Ovary (tissue), 9 donors: ENCODE results near the gene C16orf96. TPM values are rescaled to one million over a fixed set of nuclear protein-coding genes. Genes with fewer than 3 reads are reported as not detected.
A peak's percentile ranks its signal among the peaks of the same experiment; 100 is the strongest.

Source experiments
- DNase-seq, 5 donors: peaks; one replicate each; pipeline ENCODE4 v3.0.0-alpha.2; 2019 to 2020
- H3K27ac ChIP-seq, 2 donors: fragments of 200-600 bp; one replicate each; pipeline versions ENCODE4 v1.5.1 to v1.8.0; 2019 to 2022
- H3K27me3 ChIP-seq: fragments of 200-600 bp; one replicate; pipeline ENCODE4 v1.8.0; 2022
- H3K36me3 ChIP-seq: fragments of 200-600 bp; sonication (generic); one replicate; pipeline ENCODE4 v1.5.1; 2019
- H3K4me1 ChIP-seq: one replicate; pipeline ENCODE4 v1.8.1; 2013; ENCODE audit warnings: mild to moderate bottlenecking, moderate library complexity; ENCODE audit not compliant: insufficient read depth
- H3K4me3 ChIP-seq: fragments of 200-600 bp; sonication (generic); one replicate; pipeline ENCODE4 v1.5.1; 2017
- H3K9me3 ChIP-seq, 2 donors: fragments of 200-600 bp in 1 of 2; sonication (generic) in 1 of 2; one replicate each; pipeline versions ENCODE4 v1.5.1 to v1.8.1; 2013 to 2019; ENCODE audit warnings: mild to moderate bottlenecking in 1 of 2, moderate library complexity in 1 of 2
- EP300 ChIP-seq: sonication (generic); formaldehyde crosslinking; IDR thresholded peaks from one replicate; pipeline ENCODE4 v1.6.1; 2017; ENCODE audit warnings: antibody characterized with exemption
- POLR2A ChIP-seq: fragments of 450-650 bp; IDR thresholded peaks from one replicate; pipeline ENCODE4 v1.6.1; 2017; ENCODE audit warnings: antibody characterized with exemption, mild to moderate bottlenecking, moderate library complexity
- WGBS, 3 donors: extraction: QIAGEN DNeasy Blood & Tissue Kit in 1 of 3; methylation state at CpG; one replicate each; pipeline versions ENCODE4 v1.1.5 to v1.1.7; 2013 to 2017; 5-methylcytosine and 5-hydroxymethylcytosine counted together
- intact Hi-C, 4 donors: fragments of 100-400 bp; cut with DNase I; formaldehyde crosslinking; loops; one replicate each; pipeline versions ENCODE4 v1.11.0 to v1.15.1; 2022 to 2023
- polyA plus RNA-seq, 2 donors: library from polyadenylated mRNA; stranded (reverse); fragments of 200-250 nt in 1 of 2; fragments of 350-450 nt in 1 of 2; fragmentation: Illumina TruSeq in 1 of 2; extraction: RNeasy Lipid Tissue Mini Kit (QIAGEN cat#74804) in 1 of 2; gene quantifications; one replicate each; pipeline ENCODE4 v1.2.3, GENCODE V29; 2013 to 2014
- total RNA-seq, 7 donors: library from RNA; depleted of rRNA in 2 of 7; stranded (reverse); fragments of >200 nt in 2 of 7; fragmentation: NEBNext Ultra II Directional in 3 of 7; extraction: Animal tissue kit (Norgen Biotek cat#: 25700) in 3 of 7; gene quantifications; one replicate each; pipeline versions ENCODE4 v1.1.0 to v1.2.4, GENCODE V29; 2016 to 2023
- TF ChIP-seq, protein P1 (sequence below), 3 donors: fragments of 450-650 bp in 2 of 3; fragments of 200-600 bp in 1 of 3; IDR thresholded peaks; one replicate each; pipeline versions ENCODE4 v1.5.1 to v1.8.0; 2016 to 2022; ENCODE audit warnings: antibody characterized with exemption in 3 of 3, mild to moderate bottlenecking in 1 of 3
- donor health status: DM: no; HTN: no; CAD: no; lungs with moderate emphysema.
- donor health status: DM: no; HTN: no; CAD: no.
- donor health status: Bipolar disorder and iron deficiency.
- donor health status: DM: yes; HTN: yes; CAD: no.
- donor health status: DM: no; HTN: no; CAD: no.
- donor health status: DM: yes; HTN: yes; CAD: no.

The C16orf96 gene
- total and polyA plus RNA-seq, 9 donors, result 0.07 to 0.30 (median 0.12) TPM

GRCh38 chr16:4624015-4624826 lies 68.1 kb downstream of the C16orf96 start, which contains the start of gene MGRN1:
Gene MGRN1 (plus strand): TSS chr16:4624826. CDS start chr16:4624961, 135 bp downstream.
- intact Hi-C loops, result no loop called here
- DNase-seq, result peak; percentile 93 to 95 (median 95)
- Histone ChIP-seq H3K4me1 (peaks cover 13% of the 10 kb centered on the region), H3K36me3 (no peaks in the 10 kb centered on the region), H3K9me3 (no peaks in the 10 kb centered on the region), H3K27ac (peak within 1 kb of the TSS; percentile 72 to 89), H3K4me3 (peak within 1 kb of the TSS; percentile 67), H3K27me3 (no peaks in the 10 kb centered on the region)
- TF ChIP-seq EP300 (no peak), POLR2A (no peak)
- TF ChIP-seq, protein P1, sequence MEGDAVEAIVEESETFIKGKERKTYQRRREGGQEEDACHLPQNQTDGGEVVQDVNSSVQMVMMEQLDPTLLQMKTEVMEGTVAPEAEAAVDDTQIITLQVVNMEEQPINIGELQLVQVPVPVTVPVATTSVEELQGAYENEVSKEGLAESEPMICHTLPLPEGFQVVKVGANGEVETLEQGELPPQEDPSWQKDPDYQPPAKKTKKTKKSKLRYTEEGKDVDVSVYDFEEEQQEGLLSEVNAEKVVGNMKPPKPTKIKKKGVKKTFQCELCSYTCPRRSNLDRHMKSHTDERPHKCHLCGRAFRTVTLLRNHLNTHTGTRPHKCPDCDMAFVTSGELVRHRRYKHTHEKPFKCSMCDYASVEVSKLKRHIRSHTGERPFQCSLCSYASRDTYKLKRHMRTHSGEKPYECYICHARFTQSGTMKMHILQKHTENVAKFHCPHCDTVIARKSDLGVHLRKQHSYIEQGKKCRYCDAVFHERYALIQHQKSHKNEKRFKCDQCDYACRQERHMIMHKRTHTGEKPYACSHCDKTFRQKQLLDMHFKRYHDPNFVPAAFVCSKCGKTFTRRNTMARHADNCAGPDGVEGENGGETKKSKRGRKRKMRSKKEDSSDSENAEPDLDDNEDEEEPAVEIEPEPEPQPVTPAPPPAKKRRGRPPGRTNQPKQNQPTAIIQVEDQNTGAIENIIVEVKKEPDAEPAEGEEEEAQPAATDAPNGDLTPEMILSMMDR (IDR thresholded peaks at IDR 0.05), result peak; percentile 83 to 88 (median 83)
- WGBS, 3 donors, result 5 to 7% (median 6%) methylated on average over 36 to 42 of the region's 42 CpGs

GRCh38 chr16:4624827-4625559 lies 68.9 kb downstream of the C16orf96 start:
- intact Hi-C loops, result no loop called here
- Histone ChIP-seq H3K4me3 (peak overlapping the region; percentile 67), H3K27ac (peak overlapping the region; percentile 72 to 89), H3K27me3 (no peaks in the 10 kb centered on the region), H3K9me3 (no peaks in the 10 kb centered on the region), H3K4me1 (peaks cover 13% of the 10 kb centered on the region), H3K36me3 (no peaks in the 10 kb centered on the region)
- WGBS, 3 donors, result 0 to 1% (median 1%) methylated on average over 36 to 80 of the region's 80 CpGs
- DNase-seq, result peak; percentile 60 to 78 (median 72)
- TF ChIP-seq EP300 (no peak), POLR2A (peak; percentile 88)
- TF ChIP-seq, protein P1 (IDR thresholded peaks at IDR 0.05), result no peak

DNA sequence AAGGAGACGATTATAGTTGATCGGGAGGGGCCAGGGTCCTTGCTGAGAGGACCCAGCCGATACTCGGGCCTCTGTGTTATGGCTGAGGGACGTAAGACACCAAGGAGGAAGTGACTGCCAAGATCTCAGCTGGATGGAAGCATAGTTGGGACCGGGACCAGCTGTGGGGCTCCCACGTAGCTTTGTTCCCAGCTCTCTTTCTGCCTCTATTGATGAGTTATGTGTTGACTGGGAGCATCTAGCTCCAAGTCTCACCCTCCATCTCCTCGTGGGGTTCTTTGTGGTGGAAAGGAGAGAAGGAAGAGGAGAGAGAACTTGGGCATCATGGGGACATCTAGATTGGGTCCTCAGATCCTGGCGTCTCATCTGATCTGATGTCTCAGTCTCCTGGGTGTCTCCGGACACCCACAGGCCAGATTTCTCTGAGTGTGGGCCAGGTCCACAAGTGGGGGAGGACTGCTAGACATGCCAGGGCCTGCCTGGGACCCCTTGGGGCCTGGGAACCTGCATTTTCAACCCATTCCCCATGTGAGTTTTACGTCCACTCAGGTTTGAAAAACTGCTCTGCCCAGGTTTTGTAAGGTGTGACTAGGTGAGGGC lies 69.5 kb downstream of the C16orf96 start:
- H3K9me3 ChIP-seq, result no peaks in the 10 kb centered on the region
- TF ChIP-seq, protein P1 (IDR thresholded peaks at IDR 0.05), result no peak
- TF ChIP-seq EP300 (no peak), POLR2A (no peak)
- H3K27me3 ChIP-seq, result no peaks in the 10 kb centered on the region
- peaks cover 13% of the 10 kb centered on the region for H3K4me1 ChIP-seq
- H3K27ac ChIP-seq, result peak overlapping the region; percentile 36 to 72
- DNase-seq, result no peak
- peak overlapping the region; percentile 67 for H3K4me3 ChIP-seq
- WGBS, 3 donors, result 4 to 5% (median 4%) methylated on average over 11 of the region's 11 CpGs
- intact Hi-C loops, result no loop called here
- H3K36me3 ChIP-seq, result no peaks in the 10 kb centered on the region

DNA sequence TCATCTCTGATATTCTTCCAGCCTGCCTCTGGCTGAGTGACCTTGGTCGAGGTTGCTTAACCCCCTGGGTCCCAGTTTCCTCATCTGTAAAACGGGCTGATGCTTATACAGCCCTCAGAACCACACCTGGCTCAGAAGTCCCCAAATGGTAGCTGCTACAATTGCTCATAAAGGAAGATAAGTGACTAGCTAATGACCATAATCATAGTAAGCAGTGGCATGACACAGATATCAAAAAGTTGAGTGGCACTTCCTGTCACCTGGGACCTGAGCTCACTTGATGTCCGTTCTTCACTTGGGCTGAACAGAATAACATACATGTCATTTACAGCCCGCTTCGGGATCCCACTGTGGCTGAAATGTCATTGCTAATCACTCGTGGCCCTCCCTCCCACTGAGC lies 70.3 kb downstream of the C16orf96 start:
- no peaks in the 10 kb centered on the region for H3K27me3 ChIP-seq
- no peaks in the 10 kb centered on the region for H3K36me3 ChIP-seq
- DNase-seq, result no peak
- intact Hi-C loops, result no loop called here
- peaks cover 13% of the 10 kb centered on the region for H3K4me1 ChIP-seq
- H3K9me3 ChIP-seq, result no peaks in the 10 kb centered on the region
- no peak overlapping the region for H3K4me3 ChIP-seq
- WGBS, 3 donors, result 49 to 56% (median 53%) methylated on average over 6 of the region's 6 CpGs
- TF ChIP-seq POLR2A, result no peak
- TF ChIP-seq EP300, result no peak
- H3K27ac ChIP-seq, result no peak overlapping the region
